Activated T-cell treated with anti-CD3 and anti-CD28 coated beads for 4 hours (primary cell): ENCODE measurements around the gene SCART1.
"Not testable (repeated sequence)": the region's sequence is repeated elsewhere in the genome, so short reads cannot be mapped to it uniquely, and the experiment has no call there.

Experiments used
- DNase-seq: peaks from one replicate; pipeline ENCODE4 v3.0.0-alpha.2; 2020

The SCART1 gene

GRCh38 chr10:133474665-133475424 lies 21.1 kb downstream of the SCART1 start:
- no peak for DNase-seq

DNA sequence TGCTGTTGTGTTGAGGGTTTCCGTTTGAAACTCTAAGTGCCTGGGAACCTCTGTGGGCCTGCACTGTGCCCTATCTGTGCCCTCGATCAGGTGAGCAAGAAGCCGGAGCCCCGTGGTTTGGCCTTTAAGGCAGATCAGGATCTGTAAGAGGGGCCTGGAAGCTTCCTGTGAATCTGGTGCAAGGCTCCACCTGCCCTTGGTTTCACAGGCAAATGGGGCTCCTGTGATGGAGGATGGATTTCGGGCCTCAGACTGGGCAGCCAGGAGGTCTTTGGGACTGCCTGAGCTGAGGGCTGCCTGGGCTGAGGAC lies 21.6 kb downstream of the SCART1 start:
- DNase-seq, result no peak

DNA sequence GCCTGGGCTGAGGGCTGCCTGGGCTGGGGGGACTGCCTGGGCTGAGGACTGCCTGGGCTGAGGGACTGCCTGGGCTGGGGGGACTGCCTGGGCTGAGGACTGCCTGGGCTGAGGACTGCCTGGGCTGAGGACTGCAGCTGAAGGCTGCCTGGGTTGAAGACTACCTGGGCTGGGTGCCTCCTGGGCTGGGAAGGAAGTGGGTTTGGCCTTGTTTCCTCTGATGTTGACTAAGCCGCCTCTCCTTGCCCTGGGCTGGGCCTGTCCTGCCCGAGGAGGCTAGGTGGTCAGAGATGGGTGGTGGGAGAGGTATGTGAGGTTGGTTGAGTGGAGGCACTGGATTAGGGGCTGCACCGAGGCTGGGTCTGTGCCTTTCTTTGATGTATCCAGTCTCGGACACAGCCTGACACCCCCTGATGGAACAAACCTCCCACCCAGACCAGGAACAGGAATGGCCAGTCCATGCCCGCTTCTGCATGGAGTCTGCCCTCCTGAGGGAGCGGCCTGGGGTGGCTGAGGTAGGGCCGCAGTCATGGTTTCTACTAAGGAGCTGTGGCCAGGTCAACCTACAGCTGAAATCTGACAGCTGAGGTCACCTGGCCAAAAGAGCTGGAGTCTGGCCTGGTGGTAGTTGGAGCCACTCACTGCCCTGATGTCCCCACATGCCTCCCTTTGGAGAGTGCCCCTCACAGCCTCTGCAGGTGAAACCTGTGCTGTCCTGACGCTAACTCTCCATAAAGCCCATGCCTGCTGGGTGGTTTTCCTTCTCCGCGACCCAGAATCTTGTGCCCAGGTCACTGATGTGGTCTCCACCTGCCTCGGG lies 22.3 kb downstream of the SCART1 start:
- DNase-seq, result no peak

- no peak for DNase-seq
These were observed 22.9 kb downstream of the SCART1 start for GRCh38 chr10:133476641-133476990.

DNA sequence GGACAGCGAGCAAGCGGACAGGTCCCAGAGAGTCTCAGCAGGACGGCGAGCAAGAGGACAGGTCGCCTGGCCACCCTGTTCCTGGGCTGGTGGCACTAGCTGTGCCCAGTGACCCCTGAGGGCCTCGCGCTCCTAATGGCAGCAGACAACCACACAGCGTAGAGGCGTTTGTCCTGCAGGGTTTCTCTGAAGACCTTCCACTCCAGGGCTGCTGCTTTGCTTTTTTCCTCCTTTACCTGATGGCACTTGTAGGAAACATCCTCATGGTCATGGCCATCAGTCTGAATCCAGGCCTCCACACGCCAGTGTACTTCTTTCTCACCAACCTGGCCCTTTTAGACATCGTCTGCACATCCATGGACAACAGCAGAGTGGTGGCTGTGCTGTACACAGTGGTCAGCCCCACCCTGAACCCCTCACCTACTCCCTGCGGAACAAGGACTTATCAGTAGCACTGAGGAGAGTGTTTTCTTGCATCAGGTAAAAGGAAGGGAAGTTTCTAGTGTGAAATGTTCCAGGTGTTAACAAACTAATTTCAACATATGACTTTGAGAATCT lies 27.4 kb downstream of the SCART1 start:
- no peak for DNase-seq

DNA sequence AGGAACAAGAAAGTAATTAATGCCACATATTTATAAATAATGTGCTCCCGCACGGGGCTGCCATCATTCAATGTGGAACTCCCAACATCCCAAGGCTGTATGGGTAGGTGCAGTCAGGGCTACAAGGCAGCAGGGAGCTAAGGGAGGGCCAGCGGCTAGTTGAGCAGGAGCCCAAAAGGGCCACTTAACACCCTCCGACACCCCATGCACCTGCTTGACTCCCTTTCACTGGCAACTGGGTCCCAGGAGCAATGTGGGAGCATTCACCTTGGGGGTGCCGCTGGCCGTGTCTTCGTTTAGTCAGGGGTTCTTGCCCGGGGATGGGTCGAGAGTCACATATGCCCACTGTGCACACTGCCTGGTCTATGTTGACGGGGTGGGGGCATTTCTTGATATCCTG lies 27.9 kb downstream of the SCART1 start:
- DNase-seq, result no peak

GRCh38 chr10:133484818-133485217 lies 31.1 kb downstream of the SCART1 start:
- no peak for DNase-seq

DNA sequence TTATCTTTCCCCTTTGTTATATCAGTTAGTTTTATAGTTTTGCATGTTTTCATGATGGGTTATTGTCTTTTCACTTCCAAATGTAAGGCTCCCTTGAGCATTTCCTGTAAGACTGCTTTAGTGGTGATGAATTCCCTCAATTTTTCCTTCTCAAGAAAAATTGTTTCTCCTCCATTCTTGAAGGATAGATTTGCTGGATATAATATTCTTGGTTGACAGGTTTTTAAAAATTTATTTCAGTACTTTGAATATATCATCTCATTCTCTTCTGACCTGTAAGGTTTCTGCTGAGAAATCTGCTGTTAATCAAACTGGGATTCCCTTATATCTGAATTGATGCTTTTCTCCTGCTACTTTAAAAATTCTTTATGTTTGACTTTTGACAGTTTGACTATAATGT lies 33.3 kb downstream of the SCART1 start:
- DNase-seq, result no peak

- no peak for DNase-seq
These were observed 34.6 kb downstream of the SCART1 start for GRCh38 chr10:133488354-133488753.

DNA sequence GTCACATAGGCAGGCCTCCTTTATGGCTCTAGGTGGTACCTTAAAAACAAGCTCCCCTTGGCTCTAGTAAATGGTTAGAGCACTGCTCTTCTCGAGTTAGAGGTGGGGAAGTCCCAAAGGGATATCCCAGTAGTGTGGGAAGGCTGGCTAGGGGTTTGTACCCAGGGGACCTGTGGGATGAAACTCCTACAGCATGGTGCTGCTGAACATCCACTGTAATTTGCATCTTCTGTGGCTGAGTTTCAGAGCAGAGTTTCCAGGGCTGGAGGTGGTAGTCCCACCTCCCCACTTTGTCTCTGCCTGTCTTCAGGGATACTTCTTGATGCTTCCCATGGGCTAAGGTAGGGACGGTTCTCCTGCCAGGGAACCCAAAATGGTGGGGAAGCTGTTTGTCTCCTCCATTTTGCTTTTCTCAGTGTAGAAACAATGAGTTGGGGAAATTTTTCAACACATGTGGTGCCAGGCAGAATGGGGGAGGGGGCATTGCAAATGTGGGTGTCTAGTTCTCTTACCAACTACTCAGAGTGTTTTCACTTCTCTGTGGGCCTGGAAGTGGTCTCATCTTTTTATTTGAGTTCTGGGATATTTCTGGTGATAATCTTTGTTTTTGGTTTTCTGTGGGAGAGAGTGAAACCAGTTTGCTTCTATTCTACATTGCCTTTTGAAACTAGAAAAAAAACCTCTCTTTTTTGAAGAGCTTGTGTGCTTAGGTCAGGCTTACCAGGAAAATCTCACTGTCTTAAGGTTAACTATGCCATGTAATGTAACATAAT lies 36.3 kb downstream of the SCART1 start:
- DNase-seq, result no peak

GRCh38 chr10:133493562-133493961 lies 39.8 kb downstream of the SCART1 start:
- not testable (repeated sequence) for DNase-seq

DNA sequence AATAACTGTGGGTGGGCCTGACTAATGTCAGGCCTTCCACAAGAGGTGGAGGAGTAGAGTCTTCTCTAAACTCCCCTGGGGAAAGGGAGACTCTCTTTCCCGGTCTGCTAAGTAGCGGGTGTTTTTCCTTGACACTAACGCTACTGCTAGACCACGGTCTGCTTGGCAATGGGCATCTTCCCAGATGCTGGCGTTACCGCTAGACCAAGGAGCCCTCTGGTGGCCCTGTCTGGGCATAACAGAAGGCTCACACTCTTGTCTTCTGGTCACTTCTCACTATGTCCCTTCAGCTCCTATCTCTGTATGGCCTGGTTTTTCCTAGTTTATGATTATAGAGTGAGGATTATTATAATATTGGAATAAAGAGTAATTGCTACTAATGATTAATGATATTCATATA lies 43.6 kb downstream of the SCART1 start:
- not testable (repeated sequence) for DNase-seq

DNA sequence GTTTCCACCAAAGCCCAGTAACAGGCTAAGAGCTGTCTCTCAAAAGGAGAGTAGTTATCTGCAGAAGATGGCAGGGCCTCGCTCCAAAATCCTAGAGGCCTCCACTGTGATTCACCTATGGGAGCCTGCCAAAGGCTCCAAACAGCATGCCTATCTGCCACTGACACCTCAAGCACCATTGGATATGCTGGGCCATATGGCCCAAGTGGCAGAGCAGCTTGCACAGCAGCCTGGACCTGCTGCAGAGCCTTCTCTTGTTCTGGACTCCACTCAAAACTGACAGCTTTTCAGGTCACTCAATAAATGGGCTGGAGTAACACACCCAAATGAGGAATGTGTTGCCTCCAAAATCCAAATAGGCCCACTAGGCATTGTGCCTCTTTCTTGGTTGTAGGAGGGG lies 45.4 kb downstream of the SCART1 start:
- DNase-seq, result not testable (repeated sequence)

GRCh38 chr10:133500897-133501296 lies 47.2 kb downstream of the SCART1 start:
- not testable (repeated sequence) for DNase-seq

- DNase-seq, result no peak
These were observed 56.0 kb downstream of the SCART1 start for GRCh38 chr10:133509700-133510099.

DNA sequence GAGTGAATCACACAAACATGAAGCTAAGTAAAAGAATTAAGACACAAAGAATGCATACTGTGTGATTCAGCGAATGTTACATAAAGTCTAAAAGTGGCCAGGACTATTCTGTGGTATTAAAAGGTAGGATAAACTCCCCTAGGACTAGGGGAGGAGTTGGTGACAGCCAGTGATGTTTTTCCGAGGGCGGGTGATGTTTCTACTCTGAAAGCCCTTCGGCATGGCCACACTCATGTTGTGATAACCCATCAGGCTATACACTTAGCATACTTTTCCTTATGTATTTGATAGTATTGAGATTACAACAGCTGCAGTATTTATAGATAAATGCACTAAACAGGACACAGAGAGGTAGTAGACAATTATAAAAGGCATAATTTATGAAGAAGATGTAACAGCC lies 57.7 kb downstream of the SCART1 start:
- no peak for DNase-seq

GRCh38 chr10:133511907-133512528 lies 58.3 kb downstream of the SCART1 start:
- DNase-seq, result no peak

- DNase-seq, result no peak
These were observed 61.7 kb downstream of the SCART1 start for GRCh38 chr10:133515471-133515870.

DNA sequence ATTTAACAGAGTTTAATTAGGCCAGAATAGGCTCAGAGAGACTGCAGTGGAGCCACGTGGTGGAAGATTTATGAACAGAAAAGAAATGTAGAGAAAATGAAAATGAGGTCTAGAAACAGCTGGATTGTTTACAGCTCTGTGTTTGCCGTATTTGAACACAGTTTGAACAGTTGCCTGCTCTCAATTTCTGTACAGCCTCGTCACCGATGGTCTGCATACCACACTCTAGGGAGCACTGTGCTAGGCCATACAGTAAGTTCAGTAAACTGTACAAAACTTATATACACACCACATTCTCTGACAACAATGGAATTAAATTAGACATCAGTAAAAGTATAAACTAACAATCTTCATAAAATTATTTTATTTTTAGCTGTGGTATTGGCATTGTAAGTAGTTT lies 62.3 kb downstream of the SCART1 start:
- no peak for DNase-seq

GRCh38 chr10:133518517-133518916 lies 64.8 kb downstream of the SCART1 start:
- not testable (repeated sequence) for DNase-seq
